ENCODE measurements around the gene PRAMEF5. TPM values are rescaled to one million over a fixed set of nuclear protein-coding genes. Genes with fewer than 3 reads are reported as not detected.
"Not testable (repeated sequence)": the region's sequence is repeated elsewhere in the genome, so short reads cannot be mapped to it uniquely, and the experiment has no call there.

Gene PRAMEF5
- not detected for total RNA-seq
- long read RNA-seq, donor 1: 0 reads
- long read RNA-seq, donor 2: 0 reads

DNA sequence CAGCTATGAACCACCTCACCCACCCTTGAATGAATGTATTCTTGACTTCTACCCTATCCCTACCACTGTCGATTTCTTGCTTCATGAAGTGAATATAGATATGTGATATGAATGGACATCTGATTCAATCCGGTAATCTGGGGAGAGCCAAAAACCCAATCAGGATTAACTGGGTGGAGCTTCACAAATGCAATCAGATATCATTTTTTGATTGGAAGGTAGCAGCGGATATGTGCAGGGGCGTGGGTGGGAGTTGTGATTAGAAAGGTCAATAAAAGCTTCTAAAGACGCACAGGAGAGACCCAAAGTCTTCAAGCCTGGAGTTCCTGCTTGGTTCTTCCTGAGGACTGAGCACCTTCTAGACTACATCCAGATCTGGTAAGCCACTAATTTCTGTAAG, at the start of gene PRAMEF5:
Gene PRAMEF5 (plus strand): TSS at position 301 of the 400 bp plus-strand sequence. CDS start 5,071 bp downstream, outside the sequence.
- intact Hi-C loops (cut with DNase I); DNase-seq (ENCODE audit: low spot score): not testable (repeated sequence)

DNA sequence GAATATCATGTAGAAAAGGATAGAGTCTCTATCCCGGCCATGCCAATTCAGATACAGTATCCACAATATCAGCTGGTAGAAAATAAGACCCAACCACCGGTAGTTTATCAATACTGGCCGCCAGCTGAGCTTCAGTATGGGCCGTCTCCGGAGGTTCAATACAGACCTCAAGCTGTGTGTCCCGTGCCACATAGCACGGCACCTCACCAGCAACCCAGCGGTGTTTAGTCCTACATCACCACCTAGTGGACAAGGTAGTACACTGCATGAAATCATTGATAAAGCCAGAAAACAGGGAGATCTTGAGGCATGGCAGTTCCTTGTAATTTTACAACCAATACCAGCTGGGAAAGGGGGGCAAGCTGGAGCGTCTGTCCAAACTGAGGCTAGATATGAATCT, 45.3 kb upstream of the PRAMEF5 start:
- DNase-seq (ENCODE audit: low spot score); intact Hi-C loops (cut with DNase I): not testable (repeated sequence)

DNA sequence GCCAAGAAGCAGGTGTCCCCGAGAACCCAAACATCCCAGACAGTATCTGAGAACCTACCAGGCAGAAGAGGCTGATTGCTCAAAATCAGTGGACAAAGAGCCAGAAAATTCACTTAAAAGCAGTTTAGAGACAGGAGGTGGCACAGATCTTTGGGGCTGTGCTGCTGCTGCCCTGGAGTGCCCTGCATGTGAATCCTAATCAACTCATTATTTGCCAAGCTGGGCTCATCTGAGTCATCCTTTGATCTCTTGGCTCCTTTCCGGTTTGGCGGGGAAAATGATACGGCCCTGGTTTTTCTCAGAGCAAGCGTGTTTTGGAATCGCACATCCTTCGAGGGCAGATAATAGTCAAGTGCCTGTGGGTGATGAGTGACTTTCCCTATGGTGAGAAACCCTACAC, 37.4 kb upstream of the PRAMEF5 start:
- intact Hi-C loops (cut with DNase I); DNase-seq (ENCODE audit: low spot score): not testable (repeated sequence)

DNA sequence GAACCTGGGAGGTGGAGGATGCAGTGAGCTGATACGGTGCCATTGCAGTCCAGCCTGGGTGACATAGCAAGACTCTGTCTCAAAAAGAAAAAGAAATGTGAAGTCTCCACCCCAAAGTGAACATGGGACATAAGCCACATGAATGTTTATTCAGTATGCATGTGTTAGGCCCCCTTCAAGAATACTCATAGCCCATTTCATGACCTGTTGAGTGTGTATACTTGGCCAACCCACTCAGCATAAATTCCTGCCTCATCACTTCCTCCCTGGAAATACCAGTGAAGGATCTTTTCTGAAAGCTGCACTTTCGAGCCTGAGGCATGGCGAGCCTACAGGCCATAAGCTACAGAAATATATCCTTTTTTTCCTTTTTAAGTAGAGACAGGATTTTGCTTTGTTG, 34.8 kb upstream of the PRAMEF5 start:
- DNase-seq (ENCODE audit: low spot score): not testable (repeated sequence)

DNA sequence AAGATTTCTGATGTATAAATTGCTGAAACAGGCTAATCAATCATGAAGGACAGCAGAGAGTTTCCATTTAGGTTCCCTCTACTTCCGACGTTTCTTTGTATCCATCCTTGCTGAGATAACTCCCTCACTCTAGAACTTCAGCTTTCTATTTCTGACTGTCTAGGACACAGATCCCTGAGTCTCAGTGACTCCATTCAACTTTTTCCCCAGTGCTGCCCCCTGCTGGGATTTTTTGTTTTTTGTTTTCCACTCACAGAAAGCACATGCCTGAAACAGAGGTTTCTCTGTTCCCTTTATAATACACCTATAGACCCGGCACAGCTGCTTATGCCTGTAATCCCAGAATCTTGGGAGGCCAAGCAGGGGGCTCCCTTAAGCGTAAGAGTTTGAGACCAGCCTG, 31.2 kb upstream of the PRAMEF5 start:
- intact Hi-C loops (cut with DNase I); DNase-seq (ENCODE audit: low spot score): not testable (repeated sequence)

More for the DNA sequence above, 34.8 kb upstream of the PRAMEF5 start:
- intact Hi-C loops (cut with DNase I): not testable (repeated sequence)

DNA sequence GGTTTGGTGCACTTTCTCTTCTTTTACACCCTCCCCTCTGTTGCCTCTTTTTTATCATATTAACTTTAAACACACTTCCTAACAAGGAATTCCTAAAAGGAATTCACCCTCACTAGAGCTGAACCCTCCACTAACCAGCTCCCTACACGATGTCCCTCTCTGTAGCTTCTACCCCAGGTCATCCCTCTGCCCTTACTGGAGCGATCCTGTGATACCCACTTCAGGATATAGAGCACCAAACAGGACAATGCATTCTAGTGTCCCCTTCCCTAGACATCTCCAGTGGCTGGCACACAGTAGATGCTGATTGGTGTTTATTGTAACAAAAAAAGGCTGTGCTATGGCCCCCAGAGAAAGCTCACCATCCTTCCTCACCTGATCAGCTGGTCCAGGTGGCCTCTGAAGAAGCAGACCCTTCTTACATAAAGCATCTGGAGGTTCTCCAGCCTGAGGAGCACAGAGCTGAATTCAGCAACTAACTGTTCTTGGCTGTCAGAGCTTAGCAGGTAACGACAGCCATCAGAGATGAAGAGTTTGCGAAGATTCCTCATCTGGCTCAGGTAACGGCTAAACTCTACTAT, 29.4 kb upstream of the PRAMEF5 start:
- intact Hi-C loops (cut with DNase I): no loop called here
- peak; percentile 64 for DNase-seq (ENCODE audit: low spot score)

DNA sequence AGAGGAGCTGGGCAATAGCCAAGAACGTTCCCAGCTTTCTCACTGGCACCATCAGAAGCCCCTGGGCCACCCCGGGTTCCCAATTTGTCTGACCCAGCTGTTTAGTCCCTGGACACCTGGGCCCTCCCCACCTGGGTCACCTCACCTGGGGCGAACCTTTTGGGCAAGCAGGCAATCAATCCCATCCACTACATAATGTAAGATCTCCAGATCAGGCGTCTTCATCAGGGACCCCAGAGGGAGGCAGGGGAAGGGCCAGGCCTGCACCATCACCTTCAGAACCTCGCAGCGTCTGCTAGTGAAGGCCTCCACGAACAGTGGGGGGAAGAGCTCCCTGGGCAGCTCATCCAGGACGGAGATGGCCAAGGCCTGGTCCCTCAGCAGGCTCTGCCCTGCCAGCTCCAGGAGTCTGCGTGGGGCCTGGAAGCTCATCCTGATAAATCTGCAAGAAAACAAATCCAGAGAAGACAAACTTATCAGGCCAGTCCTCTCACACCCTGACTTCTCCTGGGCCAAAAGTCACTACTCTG, 28.3 kb upstream of the PRAMEF5 start, which contains the start of gene PRAMEF18:
Gene PRAMEF18 (minus strand): TSS at position 480 of the 530 bp plus-strand sequence. CDS start 48 bp downstream, at position 432.
- intact Hi-C loops (cut with DNase I): not testable (repeated sequence)
- DNase-seq (ENCODE audit: low spot score): peak; percentile 51

DNA sequence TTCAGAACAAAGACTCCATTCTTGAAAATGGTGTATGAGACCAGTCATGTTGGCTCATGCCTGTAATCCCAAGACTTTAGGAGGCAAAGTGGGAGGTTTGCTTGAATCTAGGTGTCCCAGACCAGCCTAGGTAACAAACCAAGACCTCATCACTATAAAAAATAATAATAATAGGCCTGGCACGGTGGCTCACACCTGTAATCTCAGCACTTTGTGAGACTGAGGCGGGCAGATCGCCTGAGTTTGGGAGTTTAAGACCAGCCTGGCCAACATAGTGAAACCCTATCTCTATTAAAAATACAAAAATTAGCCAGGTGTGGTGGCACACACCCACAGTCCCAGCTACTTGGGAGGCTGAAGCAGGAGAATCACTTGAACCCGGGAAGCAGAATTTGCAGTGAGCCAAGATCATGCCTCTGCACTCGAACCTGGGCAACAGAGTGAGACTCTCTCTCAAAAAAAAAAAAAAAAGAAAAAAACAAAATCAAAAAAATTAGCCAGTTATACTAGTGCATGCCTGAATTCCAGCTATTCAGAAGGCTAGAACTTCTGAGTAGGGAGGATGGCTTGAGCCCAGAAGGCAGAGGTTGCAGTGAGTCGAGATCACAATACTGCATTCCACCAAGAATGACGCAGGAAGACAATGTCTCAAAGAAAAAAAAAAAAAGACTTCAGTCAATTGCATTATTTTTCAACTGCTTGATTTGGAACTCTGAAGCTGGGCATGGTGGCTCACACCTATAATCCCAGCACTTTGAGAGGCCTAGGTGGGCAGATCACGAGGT, 26.5 kb upstream of the PRAMEF5 start:
- DNase-seq (ENCODE audit: low spot score): peak; percentile 37
- intact Hi-C loops (cut with DNase I): not testable (repeated sequence)

DNA sequence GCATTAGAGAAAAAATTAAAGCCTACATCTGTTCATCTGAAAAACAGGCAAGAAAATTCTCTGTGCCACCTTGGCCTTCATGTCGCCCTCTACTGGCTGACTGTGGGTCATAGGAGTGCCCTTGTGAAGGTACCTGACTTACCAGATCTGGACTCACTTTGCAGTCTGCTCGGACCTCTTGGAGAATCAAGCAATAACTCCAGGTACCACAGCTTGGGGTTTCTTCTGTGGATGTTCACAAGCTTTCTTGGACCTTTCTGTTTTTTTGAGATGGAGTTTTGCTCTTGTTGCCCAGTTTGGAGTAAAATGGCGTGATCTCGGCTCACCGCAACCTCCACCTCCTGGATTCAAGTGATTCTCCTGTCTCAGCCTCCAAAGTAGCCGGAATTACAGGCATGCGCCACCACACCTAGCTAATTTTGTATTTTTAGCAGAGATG, 25.6 kb upstream of the PRAMEF5 start:
- intact Hi-C loops (cut with DNase I): no loop called here
- DNase-seq (ENCODE audit: low spot score): peak; percentile 53

DNA sequence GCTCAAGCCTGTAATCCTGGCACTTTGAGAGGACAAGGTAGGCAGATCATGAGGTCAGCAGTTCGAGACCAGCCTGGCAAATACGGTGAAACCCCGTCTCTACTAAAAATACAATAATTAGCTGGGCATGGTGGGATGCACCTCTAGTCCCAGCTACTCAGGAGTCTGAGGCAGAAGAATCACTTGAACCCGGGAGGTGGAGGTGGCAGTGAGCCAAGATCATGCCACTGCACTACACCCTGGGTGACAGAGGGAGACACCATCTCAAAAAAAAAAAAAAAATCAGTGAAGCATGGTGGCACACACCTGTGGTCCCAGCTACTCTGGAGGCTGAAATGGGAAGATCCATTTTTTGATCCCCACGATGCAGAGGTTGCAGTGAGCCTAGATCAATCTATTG, 23.9 kb upstream of the PRAMEF5 start:
- DNase-seq (ENCODE audit: low spot score): peak; percentile 44
- intact Hi-C loops (cut with DNase I): not testable (repeated sequence)

DNA sequence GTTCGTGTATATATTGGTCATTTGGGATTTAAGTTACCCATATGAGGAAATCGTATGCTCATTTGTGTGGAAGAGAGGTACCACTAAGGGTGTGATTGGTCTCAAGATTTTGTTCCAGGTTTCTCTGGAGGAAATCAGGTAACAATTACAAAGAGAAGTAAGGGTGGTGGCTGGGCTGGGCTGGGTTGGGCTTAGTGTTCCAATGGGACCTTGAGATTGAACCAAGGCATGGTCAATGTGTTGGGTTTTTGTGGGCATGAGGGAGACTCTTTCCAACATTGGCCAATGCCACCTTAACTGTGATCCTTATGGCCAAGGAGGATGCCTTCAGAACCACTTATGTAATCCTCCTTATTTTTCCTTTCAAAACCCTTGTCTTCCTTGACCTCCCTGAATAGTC, 23.4 kb upstream of the PRAMEF5 start:
- DNase-seq (ENCODE audit: low spot score): peak; percentile 56
- intact Hi-C loops (cut with DNase I): not testable (repeated sequence)

DNA sequence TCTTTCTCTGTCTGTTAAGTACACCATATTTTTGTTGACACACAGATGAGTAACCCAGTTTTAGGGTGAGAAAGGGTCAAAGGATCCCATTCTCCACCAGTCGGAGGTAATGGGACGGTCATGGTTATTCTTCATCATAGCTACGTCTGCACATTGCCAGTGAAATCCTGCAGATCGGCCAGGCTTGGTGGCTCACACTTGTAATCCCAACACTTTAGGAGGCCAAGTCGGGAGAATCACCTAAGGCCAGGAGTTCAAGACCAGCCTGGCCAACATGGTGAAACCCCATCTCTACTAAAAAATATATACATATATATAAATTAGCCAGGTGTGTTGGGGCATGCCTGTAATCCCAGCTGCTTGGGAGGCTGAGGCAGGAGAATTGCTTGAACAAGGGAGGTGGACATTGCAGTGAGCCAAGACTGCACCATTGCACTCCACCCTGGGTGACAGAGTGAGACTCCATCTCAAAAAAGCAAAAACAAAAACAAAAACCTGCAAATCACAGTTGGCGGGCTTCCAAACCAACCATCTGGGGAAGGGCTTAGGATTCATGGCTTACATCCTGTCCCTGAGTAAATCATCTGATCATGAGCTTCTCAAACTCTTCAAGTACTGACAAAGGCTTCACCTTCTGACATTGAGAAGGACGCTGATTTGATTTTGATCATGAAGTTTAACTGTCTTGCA, 22.8 kb upstream of the PRAMEF5 start:
- DNase-seq (ENCODE audit: low spot score): peak; percentile 47
- intact Hi-C loops (cut with DNase I): not testable (repeated sequence)

DNA sequence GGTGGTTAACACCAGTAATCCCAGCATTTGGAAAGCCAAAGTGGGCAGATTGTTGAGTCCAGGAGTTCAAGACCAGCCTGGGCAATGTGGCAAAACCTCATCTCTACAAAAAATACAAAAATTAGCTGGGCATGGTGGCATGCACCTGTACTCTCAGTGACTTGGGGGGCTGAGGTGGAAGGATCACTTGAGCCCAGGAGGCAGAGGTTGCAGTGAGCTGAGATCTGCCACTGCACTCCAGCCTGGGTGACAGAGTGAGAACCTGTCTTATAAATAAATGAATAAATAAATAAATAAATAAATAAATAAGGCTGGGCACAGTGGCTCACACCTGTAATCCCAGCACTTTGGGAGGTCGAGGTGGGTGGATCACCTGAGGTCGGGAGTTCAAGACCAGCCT, 21.9 kb upstream of the PRAMEF5 start:
- intact Hi-C loops (cut with DNase I): not testable (repeated sequence)
- DNase-seq (ENCODE audit: low spot score): peak; percentile 52

DNA sequence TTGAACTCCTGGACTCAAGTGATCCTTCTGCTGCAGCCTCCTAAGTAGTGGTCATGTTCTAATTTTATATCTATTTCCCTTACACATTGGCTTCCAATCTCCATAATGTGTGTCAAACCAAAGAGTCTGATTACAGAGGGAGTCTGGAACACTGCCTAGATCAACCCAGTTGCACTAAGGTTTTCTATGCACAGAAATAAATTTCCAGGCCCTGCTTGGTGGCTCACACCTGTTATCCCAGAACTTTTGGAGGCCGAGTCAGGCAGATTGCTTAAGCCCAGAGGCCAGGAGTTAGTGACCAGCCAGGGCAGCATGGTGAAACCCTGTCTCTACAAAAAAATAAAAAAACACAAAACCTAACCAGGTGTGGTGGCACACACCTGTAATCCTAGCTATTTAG, 19.9 kb upstream of the PRAMEF5 start:
- DNase-seq (ENCODE audit: low spot score): peak; percentile 10
- intact Hi-C loops (cut with DNase I): not testable (repeated sequence)

DNA sequence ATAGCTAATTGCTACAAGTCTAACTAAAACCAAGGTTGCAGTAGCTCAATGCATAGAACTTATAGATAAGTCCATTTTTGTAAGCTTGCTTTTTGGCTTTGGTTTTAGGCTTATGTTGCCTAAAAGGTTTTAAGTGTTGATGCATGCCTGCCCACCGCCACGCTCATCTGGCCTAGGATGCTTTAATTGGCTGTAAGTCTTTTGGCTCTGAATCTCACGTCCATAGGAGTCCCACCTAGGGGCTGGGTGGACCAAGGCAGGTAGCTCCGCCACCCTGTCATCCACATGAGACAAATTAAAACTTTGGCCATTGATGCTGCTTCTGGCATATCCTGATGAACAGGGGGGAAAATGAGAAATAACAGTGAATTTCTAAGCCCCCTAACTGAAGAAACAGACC, 16.4 kb upstream of the PRAMEF5 start:
- DNase-seq (ENCODE audit: low spot score): peak; percentile 24
- intact Hi-C loops (cut with DNase I): not testable (repeated sequence)

DNA sequence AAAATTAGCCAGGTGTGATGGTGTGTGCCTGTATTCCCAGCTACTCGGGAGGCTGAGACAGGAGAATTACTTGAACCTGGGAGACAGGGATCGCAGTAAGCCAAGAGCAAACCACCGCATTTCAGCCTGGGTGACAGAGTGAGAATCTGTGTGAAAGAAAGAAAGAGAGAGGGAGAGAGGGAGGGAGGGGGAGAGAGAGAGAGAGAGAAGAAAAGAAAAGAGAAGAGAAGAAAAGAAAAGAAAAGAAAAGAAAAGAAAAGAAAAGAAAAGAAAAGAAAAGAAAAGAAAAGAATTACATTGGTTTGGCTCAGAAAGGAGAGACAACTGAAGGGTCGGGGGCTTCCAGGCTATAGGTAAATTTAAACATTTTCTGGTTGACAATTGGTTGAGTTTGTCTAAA, 14.4 kb upstream of the PRAMEF5 start:
- DNase-seq (ENCODE audit: low spot score); intact Hi-C loops (cut with DNase I): not testable (repeated sequence)

DNA sequence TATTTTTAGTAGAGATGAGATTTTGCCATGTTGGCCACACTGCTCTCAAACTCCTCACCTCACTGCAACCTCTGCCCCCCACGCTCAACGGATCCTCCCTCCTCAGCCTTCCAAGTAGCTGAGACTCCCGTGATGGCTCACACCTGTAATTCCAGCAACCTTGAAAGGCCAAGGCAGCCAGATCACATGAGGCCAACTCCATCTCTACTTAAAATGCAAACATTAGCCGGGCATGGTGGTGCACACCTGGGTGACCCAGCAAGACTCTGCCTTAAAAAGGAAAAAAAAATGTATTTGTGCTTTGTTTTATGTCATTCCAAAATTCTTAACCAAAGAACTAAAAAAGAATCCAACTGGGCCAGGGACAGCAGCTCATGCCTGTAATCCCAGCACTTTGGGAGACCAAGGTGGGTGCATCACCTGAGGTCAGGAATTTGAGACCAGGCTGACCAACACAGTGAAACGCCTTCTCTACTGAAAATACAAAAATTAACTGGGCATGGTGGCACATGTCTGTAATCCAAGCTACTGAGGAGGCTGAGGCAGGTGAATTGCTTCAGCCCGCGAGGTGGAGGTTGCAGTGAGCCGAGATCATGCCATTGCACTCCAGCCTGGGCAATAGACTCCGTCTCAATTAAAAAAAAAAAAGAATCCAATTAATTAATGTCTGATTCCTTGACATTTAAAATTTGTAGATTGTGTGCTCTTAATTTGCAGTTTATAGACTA, 10.3 kb upstream of the PRAMEF5 start:
- DNase-seq (ENCODE audit: low spot score); intact Hi-C loops (cut with DNase I): not testable (repeated sequence)

DNA sequence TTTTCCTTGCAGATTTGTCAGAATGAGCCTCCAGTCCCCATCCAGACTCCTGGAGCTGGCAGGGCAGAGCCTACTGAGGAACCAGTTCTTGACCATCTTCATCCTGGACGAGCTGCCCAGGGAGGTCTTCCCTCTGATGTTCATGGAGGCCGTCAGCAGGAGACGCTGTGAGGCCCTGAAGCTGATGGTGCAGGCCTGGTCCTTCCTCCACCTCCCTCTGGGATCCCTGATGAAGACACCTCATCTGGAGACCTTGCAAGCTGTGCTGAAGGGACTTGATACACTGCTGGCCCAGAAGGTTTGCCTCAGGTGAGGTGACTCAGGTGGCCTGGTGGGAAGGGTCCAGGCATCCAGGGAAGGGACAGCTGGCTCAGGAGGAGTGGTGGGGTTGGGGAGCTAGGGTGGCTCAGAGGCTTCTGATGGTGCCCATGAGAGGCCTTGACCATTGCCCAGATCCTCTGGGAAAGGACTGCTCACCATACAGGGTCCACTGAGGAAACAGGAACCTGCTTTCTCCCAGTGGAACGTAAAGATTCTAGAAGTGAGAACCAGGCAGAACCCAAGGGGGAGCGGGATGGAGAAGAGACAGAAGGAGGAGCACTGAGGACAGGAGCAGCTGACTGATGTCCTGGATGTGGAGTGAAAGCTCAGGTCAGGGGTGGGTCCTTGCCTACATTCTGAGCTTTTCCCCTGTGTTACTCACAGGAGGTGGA, 8.0 kb upstream of the PRAMEF5 start:
- DNase-seq (ENCODE audit: low spot score); intact Hi-C loops (cut with DNase I): not testable (repeated sequence)

DNA sequence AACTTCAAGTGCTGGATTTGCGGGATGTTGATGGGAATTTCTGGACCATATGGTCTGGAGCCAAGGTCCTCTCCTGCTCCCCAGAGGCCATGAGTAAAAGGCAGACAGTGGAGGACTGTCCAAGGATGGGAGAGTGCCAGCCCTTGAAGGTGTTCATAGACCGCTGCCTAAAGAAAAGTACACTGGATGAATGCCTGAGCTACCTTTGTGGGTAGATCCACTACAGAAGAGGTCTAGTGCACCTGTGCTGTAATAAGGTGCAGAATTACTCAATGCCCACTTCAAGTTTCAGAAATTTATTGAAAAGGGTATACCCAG, 7.5 kb upstream of the PRAMEF5 start:
- intact Hi-C loops (cut with DNase I): not testable (repeated sequence)
- peak; percentile 28 for DNase-seq (ENCODE audit: low spot score)
